ENCODE measurements around the gene SNAI1.

- no peak for TF ChIP-seq EZH2 (optimal IDR thresholded peaks at IDR 0.05; ENCODE audit: low read depth, low read length)
- no peak for TF ChIP-seq CTCF (IDR thresholded peaks at IDR 0.05; ENCODE audit: low read length)
- TF ChIP-seq EZH2phosphoT487 (IDR thresholded peaks at IDR 0.05; ENCODE audit: low read length), result no peak
Observed at GRCh38 chr20:50026746-50027575, 44.2 kb downstream of the SNAI1 start.
